PC-3 (cell line): Measurements from ENCODE around the gene PCDHA5. TPM values are rescaled to one million over a fixed set of nuclear protein-coding genes. Genes with fewer than 3 reads are reported as not detected.
"Not testable (repeated sequence)": the region's sequence is repeated elsewhere in the genome, so short reads cannot be mapped to it uniquely, and the experiment has no call there.

Experiments used
- ATAC-seq: fragments of 200-7000 bp; cut with Tn5 transposase; 2 replicates; pipeline ENCODE4 v1.9.1; 2020; ENCODE audit warnings: mild to moderate bottlenecking, moderate library complexity
- BruUV-seq: library from RNA; stranded (reverse); fragments of 400-500 nt; replicated peaks from 2 replicates; lab custom pipeline; 2021; lab: Mats Ljungman, UMichigan
- CTCF ChIA-PET: fragments of 300-600 bp; sonication (Branson Sonifier 250); formaldehyde crosslinking; loops from one replicate; lab custom pipeline; 2022; ENCODE audit warnings: antibody characterized with exemption; lab: Charles Lee
- POLR2A ChIA-PET: fragments of 300-600 bp; sonication (Branson Sonifier 250); formaldehyde crosslinking; loops from one replicate; lab custom pipeline; 2022; ENCODE audit warnings: antibody characterized with exemption; ENCODE audit not compliant: unreplicated experiment; lab: Charles Lee
- DNase-seq: peaks from one replicate; pipeline ENCODE4 v3.0.0-alpha.2; 2015
- H2AFZ ChIP-seq: fragments of 300-600 bp; sonication (generic); 2 replicates; pipeline ENCODE4 v1.6.0; 2016; ENCODE audit warnings: antibody characterized with exemption, low read length
- H3F3A ChIP-seq: fragments of 300-600 bp; sonication (generic); one replicate; pipeline ENCODE4 v1.6.0; 2017; ENCODE audit warnings: antibody characterized with exemption, low read length, control low read depth, mild to moderate bottlenecking; ENCODE audit not compliant: unreplicated experiment
- H3K27ac ChIP-seq: fragments of 300-600 bp; sonication (generic); 2 replicates; pipeline ENCODE4 v1.5.1; 2016; ENCODE audit warnings: mild to moderate bottlenecking, low read length
- H3K27me3 ChIP-seq: fragments of 300-600 bp; sonication (generic); 2 replicates; pipeline ENCODE4 v1.6.1; 2016; ENCODE audit warnings: low read length, mixed read lengths
- H3K36me3 ChIP-seq: fragments of 300-600 bp; sonication (generic); 2 replicates; pipeline ENCODE4 v1.6.1; 2016; ENCODE audit warnings: low read depth, mixed run types, low read length, mixed read lengths
- H3K4me1 ChIP-seq: fragments of 300-600 bp; sonication (generic); 2 replicates; pipeline ENCODE4 v1.5.1; 2016; ENCODE audit warnings: low read length; ENCODE audit not compliant: insufficient read depth
- H3K4me2 ChIP-seq: fragments of 300-600 bp; sonication (generic); 2 replicates; pipeline ENCODE4 v1.6.0; 2016; ENCODE audit warnings: low read length
- H3K4me3 ChIP-seq: fragments of 300-600 bp; sonication (generic); 2 replicates; pipeline ENCODE4 v1.5.1; 2016; ENCODE audit warnings: mild to moderate bottlenecking, low read length, mixed read lengths
- H3K79me2 ChIP-seq: fragments of 300-600 bp; sonication (generic); 2 replicates; pipeline ENCODE4 v1.6.1; 2017; ENCODE audit warnings: low read length, mixed read lengths
- H3K9ac ChIP-seq: fragments of 300-600 bp; sonication (generic); 2 replicates; pipeline ENCODE4 v1.6.0; 2016; ENCODE audit warnings: mild to moderate bottlenecking, low read length
- H3K9me2 ChIP-seq: fragments of 300-600 bp; sonication (generic); replicated peaks from 2 replicates; pipeline ENCODE4 v1.6.1; 2016; ENCODE audit warnings: mixed run types, low read length, mixed read lengths
- H3K9me3 ChIP-seq: fragments of 300-600 bp; sonication (generic); 2 replicates; pipeline ENCODE4 v1.6.1; 2016; ENCODE audit warnings: low read length, mixed read lengths
- H4K20me1 ChIP-seq: fragments of 300-600 bp; sonication (generic); 2 replicates; pipeline ENCODE4 v1.6.1; 2016; ENCODE audit warnings: low read length, mixed read lengths
- CTCF ChIP-seq: fragments of 300-600 bp; sonication (generic); conservative IDR thresholded peaks from 2 replicates; pipeline ENCODE4 v1.5.1; 2017; ENCODE audit warnings: antibody characterized with exemption, low read depth, mild to moderate bottlenecking, low read length
- EZH2 ChIP-seq: fragments of 300-600 bp; sonication (generic); IDR thresholded peaks from one replicate; pipeline ENCODE4 v1.6.1; 2017; ENCODE audit warnings: antibody characterized with exemption, mild to moderate bottlenecking, low read length; ENCODE audit not compliant: unreplicated experiment
- EZH2phosphoT487 ChIP-seq: fragments of 300-600 bp; sonication (generic); IDR thresholded peaks from 2 replicates; pipeline ENCODE4 v1.6.1; 2018; ENCODE audit warnings: mild to moderate bottlenecking, antibody characterized with exemption, low read length, borderline replicate concordance
- intact Hi-C: fragments of 100-400 bp; cut with micrococcal nuclease; formaldehyde crosslinking; loops from 2 replicates; pipeline ENCODE4 v1.9.0; 2023
- total RNA-seq: library from RNA; depleted of rRNA; stranded (reverse); fragments of >200 nt; gene quantifications from 2 replicates; pipeline ENCODE4 v1.2.3, GENCODE V29; 2014

PCDHA5 gene
- total RNA-seq, 1 experiment from 2014 or later = 1.5 TPM

- H3F3A ChIP-seq = no peaks in the 10 kb centered on the region
- ATAC-seq (no peak), DNase-seq (no peak)
- no peaks in the 10 kb centered on the region for H3K79me2 ChIP-seq
- H3K9ac ChIP-seq = no peak within 1 kb of the TSS
- H3K9me2 ChIP-seq = no peaks in the 10 kb centered on the region
- TF ChIP-seq EZH2phosphoT487 (no peak), EZH2 (no peak), CTCF (no peak)
- no peak within 1 kb of the TSS for H3K4me2 ChIP-seq
- no peaks in the 10 kb centered on the region for H4K20me1 ChIP-seq
- H3K27ac ChIP-seq = no peak within 1 kb of the TSS
- POLR2A ChIA-PET = no interaction called here
- intact Hi-C loops = no loop called here
- no peaks in the 10 kb centered on the region for H3K36me3 ChIP-seq
- H3K4me1 ChIP-seq = no peaks in the 10 kb centered on the region
- BruUV-seq = no TSS peak
- H3K4me3 ChIP-seq = no peak within 1 kb of the TSS
- no peak within 1 kb of the TSS for H2AFZ ChIP-seq
- H3K9me3 ChIP-seq = no peaks in the 10 kb centered on the region
- H3K27me3 ChIP-seq = no peaks in the 10 kb centered on the region
- CTCF ChIA-PET = no interaction called here
Measured at GRCh38 chr5:140827704-140828361, 6.4 kb downstream of the PCDHA5 start, which contains the start of gene PCDHA6. Gene PCDHA6 (plus strand): TSS chr5:140827960. CDS start chr5:140828092, 132 bp downstream.

GRCh38 chr5:140828362-140828737 lies 6.9 kb downstream of the PCDHA5 start:
- intact Hi-C loops = no loop called here
- H3K9ac ChIP-seq = no peak overlapping the region
- H3K9me2 ChIP-seq = no peaks in the 10 kb centered on the region
- H3K4me2 ChIP-seq = no peak overlapping the region
- H4K20me1 ChIP-seq = no peaks in the 10 kb centered on the region
- CTCF ChIA-PET = no interaction called here
- BruUV-seq = no TSS peak
- H3K9me3 ChIP-seq = no peaks in the 10 kb centered on the region
- no peaks in the 10 kb centered on the region for H3K27me3 ChIP-seq
- no peaks in the 10 kb centered on the region for H3F3A ChIP-seq
- TF ChIP-seq EZH2phosphoT487 (no peak), EZH2 (no peak), CTCF (no peak)
- no peaks in the 10 kb centered on the region for H3K79me2 ChIP-seq
- no peaks in the 10 kb centered on the region for H3K36me3 ChIP-seq
- DNase-seq (no peak), ATAC-seq (no peak)
- POLR2A ChIA-PET = no interaction called here
- no peak overlapping the region for H3K27ac ChIP-seq
- no peaks in the 10 kb centered on the region for H3K4me1 ChIP-seq
- H3K4me3 ChIP-seq = no peak overlapping the region
- no peak overlapping the region for H2AFZ ChIP-seq

- H4K20me1 ChIP-seq, BruUV-seq, H3K4me2 ChIP-seq, H3K9ac ChIP-seq, DNase-seq, H3K4me3 ChIP-seq, intact Hi-C loops, H3K9me2 ChIP-seq, POLR2A ChIA-PET, H3K4me1 ChIP-seq, ATAC-seq, H3F3A ChIP-seq, H2AFZ ChIP-seq, H3K79me2 ChIP-seq, H3K27me3 ChIP-seq, CTCF ChIA-PET, H3K36me3 ChIP-seq, H3K27ac ChIP-seq, H3K9me3 ChIP-seq: not testable (repeated sequence)
Measured at GRCh38 chr5:140829511-140830501, 8.4 kb downstream of the PCDHA5 start.
